ENCODE data around the gene RGP1.
A peak's percentile ranks its signal among the peaks of the same experiment; 100 is the strongest.

Gene RGP1, protein sequence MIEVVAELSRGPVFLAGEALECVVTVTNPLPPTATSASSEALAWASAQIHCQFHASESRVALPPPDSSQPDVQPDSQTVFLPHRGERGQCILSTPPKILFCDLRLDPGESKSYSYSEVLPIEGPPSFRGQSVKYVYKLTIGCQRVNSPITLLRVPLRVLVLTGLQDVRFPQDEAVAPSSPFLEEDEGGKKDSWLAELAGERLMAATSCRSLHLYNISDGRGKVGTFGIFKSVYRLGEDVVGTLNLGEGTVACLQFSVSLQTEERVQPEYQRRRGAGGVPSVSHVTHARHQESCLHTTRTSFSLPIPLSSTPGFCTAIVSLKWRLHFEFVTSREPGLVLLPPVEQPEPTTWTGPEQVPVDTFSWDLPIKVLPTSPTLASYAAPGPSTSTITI
- 31.7 to 47.4 (median 44.3) reads per million in 4 donors for total RNA-seq

DNA sequence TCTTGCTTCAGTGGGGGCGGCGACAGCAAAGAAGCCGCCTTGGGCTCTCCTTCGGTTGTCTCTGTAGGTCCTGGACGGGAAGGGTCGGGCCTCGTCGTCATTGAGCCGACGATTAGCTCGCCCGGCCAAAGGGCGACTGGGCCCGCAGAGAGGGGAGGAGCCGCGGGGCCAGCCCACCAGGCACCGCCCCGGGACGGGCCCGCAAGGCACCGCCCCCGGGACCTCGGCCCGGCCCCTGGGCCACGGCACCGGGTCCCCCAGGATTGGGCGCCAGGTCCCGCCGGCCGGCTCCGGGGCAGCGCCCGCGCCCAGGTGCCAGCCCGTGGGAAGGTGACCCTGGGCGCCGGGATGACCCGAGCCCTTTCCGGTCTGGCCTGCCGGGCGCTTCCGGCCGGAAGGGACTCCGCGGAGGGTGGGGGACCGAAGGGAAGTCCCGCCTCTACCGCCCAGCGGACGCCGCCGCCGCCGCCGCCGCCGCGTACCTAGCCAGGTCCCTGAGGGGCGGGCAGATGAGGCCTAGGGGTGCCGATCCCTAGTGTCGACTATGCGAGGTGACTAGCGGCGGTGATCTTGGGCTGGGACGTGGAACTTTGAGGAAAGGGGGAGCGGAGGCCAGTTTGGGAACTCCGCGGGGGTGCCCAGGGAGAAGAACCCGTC lies at the start of gene RGP1, which contains the start of gene GBA2:
TSS of gene RGP1 (plus strand) at position 430 of the 657 bp plus-strand sequence. CDS start 469 bp downstream, outside the sequence.
TSS of gene GBA2 (minus strand) at position 371 of the 657 bp plus-strand sequence. CDS start 524 bp downstream, outside the sequence.
- DNase-seq = peak; percentile 41 to 76 (median 56)

DNA sequence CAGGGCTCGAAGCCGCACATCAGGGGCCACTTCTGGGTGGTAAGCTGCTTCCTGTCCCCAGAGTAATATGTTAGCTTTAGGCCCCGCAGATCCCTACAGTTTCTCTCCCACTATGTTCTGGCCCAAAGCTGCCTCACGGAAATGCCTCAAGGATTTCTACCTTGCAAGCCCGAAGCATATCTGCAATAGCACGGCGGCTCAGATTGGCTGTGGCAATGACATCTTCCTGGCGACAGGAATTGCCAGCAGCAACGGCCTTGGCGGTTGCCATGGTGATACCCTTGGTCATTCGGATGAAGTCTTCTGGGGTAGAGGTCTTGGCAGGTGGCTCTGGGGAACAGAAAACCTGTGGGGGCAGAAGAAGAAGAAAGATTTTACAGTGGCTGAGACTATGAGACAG lies 49.1 kb upstream of the RGP1 start:
- DNase-seq = no peak

DNA sequence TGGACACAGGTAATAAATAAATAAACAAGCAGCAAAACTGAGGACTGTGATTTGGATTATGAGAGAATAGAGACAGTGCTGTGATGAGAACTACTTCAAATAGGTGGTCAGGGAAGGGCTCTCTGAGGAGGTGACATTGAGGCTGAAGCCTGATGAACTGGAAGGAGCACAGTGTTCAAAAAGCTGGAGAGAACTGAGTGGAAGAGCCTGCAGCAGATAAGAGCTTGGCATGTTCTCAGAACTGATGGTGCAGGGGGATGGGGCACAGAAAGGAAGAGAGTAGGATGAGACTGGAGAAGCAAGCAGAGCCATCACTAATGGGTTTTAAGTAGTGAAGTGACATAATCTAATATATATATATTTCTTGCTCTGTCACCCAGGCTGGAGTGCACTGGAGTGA lies 48.1 kb upstream of the RGP1 start:
- DNase-seq = no peak

DNA sequence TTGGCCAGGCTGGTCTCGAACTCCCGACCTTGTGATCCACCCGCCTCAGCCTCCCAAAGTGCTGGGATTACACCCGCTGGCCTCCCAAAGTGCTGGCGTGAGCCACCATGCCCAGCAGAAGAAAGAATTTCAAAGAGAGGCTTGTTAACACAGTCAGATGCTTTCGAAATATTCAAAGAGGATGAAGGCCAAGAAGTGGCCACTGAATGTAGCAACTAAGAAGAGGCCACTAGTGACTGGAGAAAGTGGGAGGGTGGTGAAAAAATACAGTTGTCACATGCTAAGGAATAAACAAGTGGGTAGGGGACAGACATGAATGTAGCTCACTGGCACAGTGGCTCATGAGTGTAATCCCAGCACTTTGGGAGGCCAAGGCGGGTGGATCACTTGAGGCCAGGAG lies 46.4 kb upstream of the RGP1 start:
- DNase-seq = no peak

DNA sequence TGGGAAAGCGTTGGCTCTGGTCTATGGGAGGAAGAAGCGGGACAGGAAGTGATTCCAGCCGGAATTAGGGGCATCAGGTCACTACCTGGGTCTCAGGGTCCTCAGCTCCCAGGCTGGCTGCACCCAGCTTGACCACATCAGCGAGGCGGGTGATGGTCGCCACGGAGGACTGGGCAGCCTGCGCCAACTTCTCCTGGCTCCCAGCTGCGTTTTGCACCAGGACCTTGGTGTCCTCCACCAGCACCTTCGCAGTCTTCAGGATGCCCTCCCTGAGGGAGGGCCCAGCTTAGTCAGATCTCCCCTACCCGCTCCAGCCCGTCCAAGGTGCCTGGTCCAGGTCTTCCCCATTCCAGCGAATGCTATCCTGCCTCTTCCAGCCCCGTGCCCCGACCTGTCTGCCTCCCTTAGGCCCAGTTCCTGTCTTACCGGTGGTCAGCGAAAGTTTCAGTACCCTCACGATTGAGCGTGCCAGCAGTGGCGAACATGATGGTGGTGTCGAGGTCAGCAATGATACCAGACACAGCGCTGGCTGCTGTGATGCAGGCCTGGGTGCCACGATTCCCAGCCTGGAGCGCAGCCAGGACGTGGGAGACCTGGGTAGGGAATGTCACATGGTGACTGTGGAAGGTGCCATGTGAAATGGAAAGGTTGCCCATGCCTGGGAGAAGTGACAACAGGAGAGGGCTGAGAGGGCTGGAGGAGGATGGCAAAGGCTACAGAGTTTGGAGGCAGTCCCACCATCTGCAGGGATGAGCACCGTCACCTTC lies 45.0 kb upstream of the RGP1 start:
- no peak for DNase-seq

DNA sequence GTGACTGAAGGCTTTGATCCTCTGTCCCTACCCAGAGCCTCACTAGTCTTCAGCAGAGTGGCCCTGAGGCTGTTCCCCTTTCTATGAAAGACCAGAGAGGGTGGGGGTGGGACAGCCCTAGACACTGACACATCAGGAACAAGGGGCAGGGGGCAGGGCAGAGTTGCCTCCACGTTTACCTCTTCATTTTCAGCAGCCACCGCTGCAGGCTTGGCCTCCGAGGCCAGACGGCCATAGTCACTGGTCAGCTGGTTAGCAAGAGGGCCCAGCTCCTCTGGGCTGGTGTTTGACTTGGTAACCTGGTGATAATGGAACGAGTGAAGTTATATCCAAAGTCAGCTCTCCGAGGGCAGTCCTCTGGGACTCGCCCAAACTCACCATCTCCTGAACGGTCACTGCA lies 43.7 kb upstream of the RGP1 start:
- DNase-seq = no peak

DNA sequence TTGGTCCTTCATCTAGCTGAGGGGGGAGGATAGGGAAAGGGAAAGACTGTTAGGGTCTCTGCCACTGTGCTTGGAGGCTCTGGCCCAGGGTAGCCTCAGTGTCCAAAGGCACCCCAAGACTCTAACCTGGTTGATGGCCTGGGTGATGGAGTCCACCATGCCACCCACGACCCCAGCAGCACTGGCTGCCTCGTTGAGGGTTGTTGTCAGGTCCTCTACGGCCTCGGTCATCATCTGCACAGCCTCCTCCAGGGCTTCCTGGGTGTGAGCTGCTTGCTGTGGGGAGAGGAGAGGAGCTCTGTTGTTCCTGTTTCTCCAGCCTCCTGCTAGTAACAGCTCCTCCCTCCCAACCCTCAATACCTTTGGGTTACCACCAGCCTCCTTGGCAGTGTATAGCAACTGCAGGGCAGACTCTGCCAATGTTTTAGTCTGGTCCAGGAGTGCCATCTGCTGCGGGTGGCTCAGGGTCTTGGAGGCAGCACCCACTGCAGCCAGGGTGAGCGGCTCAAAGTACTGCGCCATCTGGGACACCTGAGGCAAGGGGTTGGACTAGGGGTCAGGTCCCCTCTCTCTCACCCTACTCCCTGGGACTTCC lies 43.2 kb upstream of the RGP1 start:
- no peak for DNase-seq

DNA sequence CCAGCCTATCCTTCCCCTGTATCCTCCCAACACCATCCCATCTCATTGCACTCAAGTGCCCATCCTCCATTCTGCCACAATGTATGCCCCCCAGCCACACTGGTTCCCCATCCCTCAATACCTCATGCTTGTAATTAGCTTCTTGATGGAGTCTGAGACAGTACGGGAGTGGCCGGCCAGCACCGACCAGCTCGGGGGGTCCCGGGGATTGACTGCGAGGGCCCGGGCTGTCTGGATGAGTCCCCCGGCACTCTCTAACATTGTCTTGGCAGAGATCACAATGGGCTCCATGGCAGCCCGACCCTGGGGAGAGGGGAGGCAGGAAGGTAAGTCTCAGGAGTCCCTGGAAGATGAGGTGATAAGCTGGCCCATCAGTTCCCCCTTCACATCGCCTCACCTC lies 42.1 kb upstream of the RGP1 start:
- no peak for DNase-seq

DNA sequence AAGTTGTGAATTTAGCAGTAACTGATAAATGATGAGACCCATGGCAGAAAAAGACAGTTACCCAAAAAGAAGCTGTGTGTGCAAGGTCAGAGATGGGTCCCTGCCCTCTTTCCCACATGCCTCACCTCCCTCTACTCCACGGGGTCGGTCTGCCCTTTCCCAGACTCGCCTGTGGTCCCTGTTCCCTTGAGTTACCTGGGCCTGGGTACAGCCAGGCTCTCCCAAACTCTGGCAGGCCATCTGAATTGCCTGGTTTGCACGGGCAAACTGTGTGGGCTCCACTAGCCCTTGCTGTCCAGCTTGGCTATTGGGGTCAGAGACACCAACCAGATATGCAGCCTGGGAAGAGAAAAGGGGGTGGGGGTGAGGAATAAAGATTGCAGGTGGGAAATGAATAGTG lies 40.9 kb upstream of the RGP1 start:
- DNase-seq = no peak

DNA sequence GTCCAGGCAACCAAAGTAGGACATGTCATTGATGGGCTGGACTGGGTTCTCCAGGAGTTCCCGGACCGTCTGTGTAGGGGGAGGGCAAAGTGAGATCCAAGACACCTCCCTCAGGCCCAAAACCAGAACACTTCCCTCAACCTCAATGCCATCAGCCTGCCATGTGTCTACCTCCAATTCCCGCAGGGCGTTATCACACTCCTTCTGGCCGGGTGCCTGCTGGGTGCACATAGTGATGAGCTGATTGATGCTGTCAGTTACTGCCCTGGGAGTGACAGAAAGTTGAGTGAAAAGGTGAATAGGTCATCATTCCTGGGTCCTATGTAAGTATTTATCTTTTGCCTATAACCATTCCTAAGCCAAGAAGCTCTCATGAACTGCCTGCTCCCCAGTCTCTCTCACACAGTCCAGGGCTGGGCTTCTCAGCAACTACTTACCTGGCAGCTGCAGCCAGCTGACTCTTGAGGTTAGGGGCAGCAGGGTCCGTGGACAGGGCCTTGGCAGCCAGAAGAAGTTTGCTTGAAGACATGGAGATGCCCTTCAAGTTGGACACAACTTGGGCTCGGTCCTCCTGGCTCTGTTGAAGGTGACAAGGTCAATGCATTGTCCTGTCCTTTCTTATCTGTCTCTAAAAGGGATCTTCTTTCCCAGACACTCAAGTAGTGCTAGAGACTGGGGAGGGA lies 38.1 kb upstream of the RGP1 start:
- DNase-seq = no peak

DNA sequence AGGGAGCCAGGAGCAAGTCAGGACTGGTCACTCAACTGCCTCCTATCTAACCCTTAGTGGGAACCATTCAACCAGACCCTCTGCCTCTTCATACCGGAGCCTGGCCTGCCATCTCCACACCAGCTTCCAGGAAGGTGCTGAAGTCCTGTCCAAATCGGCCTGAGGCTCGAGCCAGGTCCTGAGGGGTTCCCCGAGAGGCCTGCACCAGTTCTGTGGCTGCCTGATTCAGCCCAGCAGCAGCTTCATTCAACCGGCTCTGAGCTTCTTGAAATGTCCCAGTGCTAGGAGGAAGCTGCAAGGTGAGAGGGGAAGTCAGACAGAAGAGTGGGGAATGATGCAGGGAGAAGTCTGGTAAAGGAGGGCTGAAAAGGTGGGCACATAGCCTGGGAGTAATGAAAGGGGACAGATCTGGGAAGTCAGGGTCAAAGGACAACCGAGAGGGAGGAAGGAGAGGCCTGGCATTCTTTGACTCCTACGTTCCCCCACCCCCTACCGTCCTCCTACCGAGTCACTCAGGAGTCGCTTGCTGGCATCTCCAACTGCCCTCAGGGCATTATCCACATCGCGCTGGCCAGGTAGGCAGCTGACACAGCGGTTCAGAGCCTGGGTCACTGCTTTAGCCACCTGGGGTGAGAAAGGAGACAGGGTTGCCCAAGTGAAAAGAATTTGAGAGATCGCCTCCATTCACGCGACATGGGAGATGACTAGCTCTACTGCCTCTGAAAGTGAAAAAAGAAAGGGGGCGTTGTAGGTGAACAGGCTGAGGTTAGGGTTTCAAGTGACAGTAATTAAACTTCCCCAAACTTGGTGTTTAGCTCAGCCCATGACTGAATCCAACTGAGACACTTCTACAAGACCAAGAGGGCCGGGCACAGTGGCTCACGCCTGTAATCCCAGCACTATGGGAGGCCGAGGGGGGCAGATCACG lies 37.3 kb upstream of the RGP1 start:
- DNase-seq = no peak

DNA sequence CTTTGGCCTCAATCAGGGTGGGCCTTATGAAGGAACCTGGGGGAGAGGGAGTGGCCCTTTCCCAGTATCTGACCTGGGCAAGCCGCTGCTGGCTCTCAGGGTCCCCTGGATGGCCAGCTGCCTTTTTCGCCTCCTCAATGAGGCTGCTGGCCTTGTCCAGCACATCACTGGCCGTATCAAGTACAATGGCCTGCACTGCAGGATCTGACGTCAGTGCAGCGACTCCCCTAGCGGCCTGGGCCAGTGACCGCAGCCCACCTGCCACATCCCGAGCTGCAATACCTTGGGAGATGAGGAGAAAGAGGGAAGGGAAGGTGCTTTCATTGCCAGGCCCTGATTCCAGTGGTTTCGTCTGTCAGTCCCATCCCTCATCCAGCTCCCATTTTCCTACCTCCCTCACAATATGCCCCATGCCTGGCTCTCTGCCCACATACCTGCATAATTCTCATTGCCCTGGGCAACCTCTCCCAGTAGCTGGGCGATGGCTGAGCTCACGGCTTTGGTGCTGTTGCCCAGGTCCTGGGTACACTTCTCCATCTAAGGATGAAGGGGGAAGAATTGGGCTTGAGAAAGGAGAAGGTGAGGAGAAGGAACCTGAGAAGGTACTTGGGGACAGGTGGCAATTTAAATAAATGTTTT lies 36.2 kb upstream of the RGP1 start:
- DNase-seq = no peak

DNA sequence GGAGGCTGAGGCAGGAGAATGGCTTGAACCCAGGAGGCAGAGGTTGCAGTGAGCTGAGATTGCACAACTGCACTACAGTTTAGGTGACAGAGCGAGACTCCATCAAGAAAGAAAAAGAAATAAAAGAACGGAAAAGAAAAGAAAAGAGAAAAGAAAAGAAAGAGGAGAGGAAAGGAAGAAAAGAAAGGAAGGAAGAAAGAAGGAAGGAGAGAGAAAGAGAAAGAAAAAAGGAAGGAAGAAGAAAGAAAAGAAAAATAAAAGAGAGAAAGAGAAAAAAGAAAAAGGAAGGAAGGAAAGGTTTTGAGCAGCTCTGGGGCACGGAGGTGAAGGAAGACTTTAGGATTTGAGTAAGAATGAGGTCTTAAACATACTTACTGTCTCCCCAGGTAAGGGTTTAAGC lies 35.5 kb upstream of the RGP1 start:
- DNase-seq = no peak

DNA sequence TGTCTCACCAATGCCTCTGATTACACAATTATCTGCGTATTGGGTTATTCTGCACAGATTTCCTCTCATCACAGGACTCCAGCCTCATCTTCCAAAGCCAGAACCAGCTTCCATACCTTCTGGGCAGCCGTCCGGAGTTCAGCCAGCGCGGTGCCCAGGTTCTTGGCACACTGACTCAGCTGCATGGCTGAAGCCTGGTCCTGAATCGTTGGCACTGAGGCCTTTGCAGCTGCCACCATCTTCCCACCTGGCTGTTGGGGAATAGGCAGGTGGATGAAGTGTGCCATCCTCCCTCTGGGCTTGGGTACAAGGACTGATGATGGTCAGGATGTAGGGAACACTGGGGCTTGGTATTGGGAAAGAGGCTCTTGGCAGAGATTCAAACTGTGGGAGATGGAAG lies 35.0 kb upstream of the RGP1 start:
- no peak for DNase-seq

DNA sequence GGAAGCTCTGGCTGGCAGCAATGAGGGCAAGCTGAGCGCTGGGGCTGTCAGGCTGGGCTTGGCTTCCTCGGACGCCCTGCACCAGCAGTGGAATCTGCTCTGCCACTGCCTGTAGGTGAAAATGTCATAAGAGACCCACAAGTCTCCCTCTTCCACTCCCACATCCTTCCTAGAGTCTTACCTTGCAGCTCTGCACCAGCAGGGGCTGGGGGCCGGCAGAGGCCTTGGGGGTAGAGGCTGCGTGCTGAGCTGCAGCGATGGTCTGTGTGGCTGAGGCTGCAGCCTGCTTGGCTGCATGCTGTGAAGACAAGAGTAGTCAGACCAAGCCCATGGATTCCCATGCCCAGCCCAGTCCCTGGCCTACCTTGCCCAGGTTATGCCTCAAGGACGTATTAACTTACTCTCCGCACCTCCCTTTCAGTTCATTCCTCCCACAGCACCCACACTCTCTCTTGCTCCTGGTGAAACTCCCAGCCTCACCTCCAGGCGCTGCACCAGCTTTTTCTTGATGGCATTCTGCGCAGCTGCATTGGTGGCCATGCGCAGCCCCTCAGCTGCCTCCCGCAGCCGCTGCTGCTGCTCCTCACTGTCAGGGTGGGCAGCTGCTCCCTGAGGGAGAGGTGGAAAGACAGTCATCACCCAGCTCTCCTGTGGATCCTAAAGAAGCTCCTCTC lies 34.4 kb upstream of the RGP1 start:
- no peak for DNase-seq

DNA sequence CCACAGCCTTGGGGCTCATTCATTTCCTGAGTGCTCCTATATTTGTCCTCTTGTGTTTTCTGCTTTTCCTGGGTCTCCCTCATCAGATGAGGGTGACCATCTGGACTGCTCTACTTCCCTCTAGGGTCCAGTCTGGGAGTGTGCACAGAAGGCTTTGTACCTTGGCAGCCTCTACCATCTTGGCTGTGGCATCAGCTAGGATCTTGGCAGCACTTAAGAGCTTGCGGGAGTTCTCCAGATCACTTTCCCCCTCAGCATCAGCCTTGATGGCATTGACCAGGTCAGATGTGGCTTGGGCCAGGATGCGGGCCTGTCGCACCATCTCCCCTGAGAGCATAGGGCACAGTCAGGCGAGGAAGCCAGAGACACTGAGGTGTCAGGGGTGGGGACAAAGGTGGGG lies 32.9 kb upstream of the RGP1 start:
- no peak for DNase-seq

DNA sequence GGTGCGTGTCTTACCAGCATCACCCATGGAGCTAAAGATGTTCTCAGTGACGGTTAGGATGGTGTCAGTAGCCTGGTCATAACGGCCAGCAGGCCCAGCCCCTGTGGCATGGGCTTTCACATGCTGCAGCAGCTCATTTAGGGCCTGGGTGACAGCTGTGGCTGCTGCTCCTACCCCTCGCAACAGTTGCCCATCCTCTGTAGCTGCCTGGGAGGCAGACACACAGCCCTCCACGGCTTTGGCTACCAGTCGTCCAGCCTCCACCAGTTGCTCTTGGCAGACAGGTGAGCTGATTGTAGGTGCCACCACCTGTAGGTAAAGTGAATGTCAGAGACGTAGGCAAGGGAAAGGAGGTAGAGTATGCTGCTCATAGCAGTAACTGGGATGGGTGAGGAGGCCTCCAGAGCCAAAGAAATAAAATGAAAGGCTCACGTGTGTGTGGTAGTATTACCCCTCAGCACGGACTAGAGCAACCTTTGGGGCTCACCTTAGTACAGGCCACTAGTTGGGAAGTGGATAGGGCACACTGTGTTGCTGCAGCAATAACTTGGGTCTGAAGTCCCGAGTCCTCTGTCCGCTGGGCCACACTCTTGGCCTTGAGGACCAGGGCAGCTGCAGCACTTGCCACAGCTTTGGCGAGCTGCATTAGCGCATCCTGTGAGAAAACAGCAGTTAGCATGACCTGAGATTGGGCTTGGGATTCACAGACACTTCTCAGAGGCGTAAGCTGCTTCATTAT lies 31.8 kb upstream of the RGP1 start:
- no peak for DNase-seq

DNA sequence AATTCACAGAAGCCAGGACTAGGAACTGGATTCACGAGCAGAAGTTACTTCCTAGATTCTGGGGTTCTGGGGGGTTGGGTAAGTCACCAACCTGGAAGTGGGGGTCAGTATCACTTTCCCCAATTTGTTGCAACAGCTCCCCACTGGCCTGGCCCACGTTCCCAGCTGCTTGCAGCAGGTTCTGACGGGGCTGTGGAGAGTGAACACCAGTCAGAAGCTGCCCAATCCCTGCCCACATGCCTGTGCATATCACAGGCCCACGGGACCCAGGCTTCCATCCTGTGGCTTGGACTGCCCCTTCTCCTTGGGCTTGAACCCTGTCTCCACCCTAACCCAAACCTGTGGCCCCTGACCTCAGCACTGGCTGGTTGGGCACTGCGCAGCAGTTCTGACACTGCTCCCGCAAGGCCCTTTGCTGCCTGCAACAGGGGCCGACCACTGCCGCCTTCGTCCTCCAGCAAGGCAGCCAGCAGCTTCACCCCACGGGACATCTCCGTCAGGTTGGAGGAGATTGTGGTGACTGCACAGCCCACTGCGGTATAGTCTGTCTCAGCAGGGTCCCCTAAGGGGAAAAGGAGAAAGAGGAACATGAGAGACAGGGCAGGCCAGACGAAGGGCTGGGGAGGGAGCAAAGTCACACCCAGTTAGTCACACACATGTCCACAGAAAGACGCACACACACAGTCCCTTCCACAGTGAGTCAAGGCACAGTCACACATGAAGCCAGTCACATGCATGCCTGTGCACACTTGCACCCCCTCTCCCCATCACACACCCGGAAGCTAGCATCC lies 30.2 kb upstream of the RGP1 start:
- no peak for DNase-seq

DNA sequence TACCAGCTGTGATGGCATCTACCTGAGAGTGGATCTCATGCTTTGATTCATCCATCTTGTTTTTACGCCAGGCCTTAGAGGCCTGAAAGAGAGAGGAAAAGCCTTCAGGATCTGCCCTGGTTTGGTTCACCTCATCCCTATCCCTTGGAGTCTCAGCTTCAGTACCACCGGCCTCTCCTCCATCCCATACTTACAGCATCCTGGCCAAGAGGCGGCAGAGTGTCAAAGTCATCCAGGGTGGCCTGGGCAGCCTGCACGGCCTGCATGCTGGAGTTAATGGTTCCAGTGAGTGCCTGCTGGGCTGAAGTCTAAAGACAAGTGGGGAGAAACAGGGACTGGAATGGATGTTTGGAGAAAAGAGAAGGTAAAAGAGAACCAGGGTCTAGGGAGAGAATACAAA lies 29.5 kb upstream of the RGP1 start:
- no peak for DNase-seq

Data from T-helper 1 cell (primary cell).